Suppressor macrophage treated with lipopolysaccharide for 1 hour (primary cell): ENCODE measurements around the gene ZNF670.

Experiments
- DNase-seq, 3 donors: peaks; one replicate each; pipeline ENCODE4 v3.0.0-alpha.2; 2020 to 2022

Gene ZNF670

DNA sequence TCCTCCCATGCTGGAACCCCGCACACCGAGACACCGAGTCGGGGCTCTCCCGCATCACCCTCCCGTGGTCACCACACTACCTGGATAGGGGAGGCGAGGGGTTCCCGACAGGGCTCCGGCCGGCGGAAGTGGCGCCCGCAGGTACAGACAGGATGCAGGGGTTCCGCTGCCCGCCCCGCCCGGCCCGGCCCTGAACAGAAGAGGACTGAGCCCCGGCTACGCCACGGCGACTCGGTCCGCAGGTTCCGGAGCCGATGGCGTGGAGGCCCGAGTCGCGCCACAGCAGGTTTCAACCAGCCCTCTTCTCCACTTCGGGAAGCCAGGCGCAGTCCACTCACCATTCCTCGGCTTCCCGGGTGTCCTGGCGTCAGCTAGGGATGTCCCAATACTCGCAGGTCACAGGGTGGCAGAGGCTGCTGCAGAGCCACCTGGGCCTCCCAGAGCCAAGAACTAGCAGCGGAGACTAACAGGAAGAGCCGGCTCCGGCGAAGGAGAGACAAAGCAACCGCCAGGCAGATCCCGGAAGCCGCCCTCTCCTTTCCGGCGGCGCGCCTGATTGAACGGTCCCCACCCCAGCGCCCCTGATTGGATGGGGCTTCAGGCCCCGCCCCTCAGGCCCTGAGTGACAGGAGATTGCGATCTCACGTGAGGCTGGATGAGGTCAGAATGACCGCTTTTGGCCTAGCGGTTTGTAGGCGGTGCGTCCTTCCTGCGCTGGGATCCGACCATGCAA, 25.4 kb upstream of the ZNF670 start, which contains the start of gene ZNF669:
Gene ZNF669, minus strand, starts transcription at position 498 of the 733 bp plus-strand sequence. Its CDS starts 157 bp downstream, at position 341.
- peak; percentile 97 to 99 (median 98) for DNase-seq

DNA sequence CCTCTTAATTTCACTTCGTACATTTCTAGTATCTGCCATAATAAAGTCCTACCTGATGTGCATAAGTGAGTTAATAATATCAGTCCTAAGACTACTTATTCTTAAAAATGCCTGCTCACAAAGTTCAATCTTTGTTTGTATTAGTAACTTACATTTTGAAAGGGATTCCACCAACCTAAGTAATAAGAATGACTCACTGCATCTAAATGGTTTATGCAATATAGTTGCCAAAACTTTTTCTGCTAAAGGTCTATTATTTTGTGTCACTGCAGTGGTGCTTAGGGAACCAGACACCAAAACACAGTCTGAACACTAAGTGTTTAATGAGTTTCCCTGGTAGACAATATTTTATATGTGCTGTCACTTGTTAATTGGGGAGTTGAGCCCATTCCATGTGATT, 23.8 kb upstream of the ZNF670 start:
- DNase-seq = peak in 1 of 3 donors; percentile 16

DNA sequence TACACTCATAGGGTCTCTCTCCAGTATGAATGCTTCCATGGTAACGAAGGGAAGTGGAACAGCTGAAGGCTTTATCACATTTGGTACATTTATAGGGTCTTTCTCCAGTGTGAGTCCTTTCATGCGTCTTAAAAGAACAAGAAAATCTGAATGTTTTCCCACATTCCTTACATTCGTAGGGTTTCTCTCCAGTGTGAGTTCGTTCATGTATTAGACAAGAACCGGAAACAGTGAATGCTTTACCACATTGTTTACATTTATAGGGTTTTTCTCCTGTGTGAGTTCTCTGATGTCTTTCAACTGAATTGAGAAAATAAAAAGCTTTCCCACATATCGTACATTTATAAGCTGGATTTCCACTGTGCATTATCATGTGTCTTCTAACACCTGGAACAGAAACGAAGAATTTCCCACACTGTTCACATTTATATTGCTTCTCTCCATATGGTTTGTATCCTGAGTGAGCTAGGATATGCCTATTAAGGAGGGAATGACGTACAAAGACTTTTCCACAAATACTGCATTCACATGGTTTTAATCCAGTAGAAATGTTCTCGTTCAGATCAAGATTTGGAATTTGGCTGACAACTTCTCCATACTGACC, 22.2 kb upstream of the ZNF670 start:
- DNase-seq = no peak

DNA sequence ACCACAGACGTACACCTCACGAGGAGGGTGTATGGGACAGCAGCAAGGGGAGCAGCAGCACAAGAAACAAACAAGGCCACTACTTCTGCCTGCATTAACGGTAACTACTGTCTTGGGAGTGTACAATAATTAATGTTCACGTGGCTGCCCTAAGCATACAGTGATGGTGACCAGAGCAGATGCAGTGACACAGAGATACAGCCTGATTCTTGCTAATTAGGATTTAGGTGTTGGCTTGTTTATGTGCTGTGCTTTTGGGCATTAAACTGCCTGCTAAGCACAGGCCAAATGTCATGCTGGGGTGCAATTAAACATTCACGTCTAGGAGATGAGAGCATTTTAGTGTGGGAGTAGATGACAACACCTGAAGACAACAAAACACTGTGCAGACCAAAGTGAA, 18.3 kb upstream of the ZNF670 start:
- no peak for DNase-seq

DNA sequence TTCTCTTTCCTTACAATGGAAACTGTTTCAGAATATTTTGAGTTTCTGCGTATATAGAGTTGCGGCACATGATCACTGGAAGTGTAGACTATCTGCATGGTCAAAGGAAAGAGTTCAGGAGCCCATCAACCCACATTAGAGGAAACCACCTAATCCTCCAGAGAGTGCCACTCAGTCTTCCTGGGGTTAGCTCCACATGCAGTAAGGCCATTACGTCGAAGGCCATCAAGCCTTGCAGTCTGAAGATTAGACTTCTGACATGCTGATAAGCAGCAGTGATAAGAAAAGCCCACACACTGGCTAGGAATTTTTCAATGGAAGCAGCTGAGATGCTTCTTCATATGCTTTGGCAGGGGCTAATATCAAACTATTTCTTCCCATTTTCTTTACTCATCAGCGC, 17.9 kb upstream of the ZNF670 start:
- no peak for DNase-seq

DNA sequence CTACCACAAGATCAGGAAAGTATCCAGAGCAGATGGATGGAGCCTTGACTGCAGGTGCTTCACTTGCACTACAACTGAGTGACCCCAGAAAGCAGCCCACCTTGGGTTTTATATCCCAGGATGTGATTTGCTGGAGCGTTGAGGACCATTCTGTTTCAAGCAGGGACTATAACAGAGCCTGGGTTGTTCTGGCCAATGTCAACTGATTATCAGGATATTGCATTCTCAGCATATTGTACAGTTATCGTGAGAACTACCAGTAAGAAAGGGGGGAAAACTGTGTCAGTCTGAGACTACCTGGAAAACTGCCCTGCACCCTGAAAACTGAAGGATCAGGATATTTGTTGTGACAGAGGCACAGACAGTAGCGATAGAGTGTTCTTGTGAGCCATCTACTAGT, 17.5 kb upstream of the ZNF670 start:
- no peak for DNase-seq

DNA sequence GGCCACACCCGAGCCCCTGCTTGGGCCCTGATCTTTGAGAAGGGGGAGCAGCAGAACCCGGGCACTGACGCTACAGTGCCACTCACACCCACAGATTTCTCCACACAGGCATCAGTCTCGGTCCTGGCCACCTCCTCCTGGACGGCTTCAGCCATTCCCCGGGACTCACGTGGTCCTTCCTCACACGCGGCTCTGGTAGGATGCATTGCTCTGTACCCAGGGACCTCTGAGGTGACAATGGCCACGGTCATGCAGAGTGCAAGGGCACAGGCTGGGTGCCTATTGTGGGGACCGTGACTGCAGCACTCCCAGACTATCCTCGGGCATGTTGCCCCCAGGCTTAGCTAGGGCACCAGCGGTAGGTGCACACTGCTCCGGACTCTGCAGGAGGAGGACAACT, 11.8 kb upstream of the ZNF670 start:
- no peak for DNase-seq

DNA sequence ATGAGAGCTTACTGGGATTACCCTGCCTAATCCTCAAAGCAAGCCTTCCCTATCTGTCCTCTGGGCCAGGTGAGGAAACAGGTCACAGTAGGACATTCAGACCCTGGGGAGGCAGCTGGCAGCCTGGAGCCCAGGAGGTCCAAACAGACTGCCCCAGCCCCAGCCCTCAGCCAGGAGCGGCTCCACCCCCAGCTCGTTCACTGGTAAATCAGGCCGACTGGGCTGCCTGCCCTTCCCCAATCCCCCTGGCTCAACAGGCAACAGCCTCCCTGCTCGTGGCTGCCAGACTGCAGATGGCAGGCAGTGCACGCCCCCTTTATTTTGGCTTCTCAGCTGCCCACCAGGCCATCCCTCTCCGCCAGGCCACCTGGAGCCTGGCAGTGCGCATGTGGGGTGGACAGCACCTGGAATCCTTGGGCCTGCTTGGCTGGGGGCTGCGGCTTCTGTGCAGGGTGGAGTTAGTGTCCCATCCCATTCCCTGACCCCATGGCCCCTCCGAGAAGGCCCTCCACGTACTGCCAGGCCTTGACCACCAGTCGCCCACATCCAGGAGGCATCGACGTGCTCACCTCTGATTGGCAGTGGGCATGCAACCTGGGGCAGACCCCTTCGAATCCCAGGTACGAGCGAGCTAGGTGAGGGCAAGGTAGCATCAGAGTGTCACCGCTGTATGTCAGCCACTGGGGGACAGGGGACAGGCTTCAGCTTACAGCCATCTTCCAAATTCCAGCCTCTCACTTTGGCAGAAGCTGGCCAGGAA, 11.2 kb upstream of the ZNF670 start:
- no peak for DNase-seq

DNA sequence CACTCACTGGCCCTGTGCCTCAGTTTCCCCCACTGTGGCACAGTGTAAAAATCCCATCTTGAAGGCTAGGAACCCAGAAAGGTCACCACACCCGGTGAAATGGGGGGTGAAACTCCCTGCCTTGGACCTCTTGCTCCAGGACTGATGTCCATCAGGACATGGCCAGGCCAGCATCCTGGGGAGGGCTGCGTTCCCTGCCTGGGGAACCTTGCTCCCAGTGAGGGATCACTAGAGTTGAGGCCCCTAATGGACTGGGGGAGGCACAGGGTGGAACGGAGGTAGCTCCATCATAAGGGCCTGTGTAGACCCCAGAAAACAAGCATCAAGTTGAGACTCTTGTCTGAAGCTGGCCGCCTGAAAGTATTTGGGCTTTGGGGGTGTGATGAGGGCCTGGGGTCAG, 10.4 kb upstream of the ZNF670 start:
- DNase-seq = no peak

DNA sequence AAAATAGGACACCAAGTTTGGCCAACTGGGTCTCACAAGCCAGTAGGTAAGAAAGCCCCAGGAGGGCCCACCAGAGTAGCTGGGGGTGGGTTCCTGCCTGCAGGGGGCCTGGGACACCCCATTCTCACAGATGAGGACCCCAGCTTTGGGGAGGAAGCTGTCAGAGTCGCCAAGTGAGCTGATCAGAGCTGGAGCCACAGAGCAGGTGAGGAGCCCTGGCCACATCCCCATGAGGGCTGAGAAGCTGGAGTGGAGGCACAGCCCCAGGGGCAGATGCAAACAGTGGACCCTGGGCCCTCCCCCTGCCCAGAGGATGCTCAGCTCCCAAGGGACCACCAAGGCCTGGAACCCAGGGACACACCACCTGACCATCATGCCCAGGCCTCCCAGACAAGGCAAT, 8.6 kb upstream of the ZNF670 start:
- DNase-seq = no peak

DNA sequence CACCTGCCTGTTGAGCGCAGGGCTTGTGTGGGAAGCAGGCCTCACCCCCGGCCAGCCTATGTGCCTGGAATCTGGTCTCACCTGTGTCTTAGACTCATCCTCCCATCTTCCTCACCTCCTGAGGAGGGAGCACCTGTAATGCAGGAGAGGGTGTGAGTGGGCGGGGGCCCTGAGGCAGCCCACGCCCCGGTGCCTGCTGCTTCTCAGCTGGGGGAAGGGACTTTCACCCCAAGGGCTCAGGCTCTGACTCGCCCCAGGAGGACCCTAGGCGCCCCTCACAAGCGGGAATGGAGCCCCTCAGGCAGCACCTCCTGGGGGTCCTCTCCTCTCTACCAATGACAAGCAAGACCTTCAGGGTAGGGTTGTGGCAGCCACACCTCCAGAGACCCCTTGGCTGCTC, 6.7 kb upstream of the ZNF670 start:
- DNase-seq = no peak

DNA sequence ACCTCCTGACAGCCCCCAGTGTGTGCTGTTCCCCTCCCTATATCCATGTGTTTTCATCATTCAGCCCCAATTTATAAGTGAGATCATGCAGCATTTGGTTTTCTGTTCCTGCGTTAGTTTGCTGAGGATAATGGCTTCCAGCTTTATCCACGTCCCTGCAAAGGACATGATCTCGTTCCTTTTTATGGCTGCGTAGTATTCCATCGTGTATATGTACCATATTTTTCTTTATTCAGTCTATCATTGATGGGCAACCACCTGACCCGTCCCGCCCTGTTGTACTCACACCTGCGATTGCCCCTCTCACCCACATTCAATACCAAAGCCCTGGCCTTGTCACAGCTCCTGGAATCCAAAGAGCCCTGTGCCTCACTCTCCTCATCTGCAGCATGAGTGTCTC, 6.2 kb upstream of the ZNF670 start:
- DNase-seq = no peak

DNA sequence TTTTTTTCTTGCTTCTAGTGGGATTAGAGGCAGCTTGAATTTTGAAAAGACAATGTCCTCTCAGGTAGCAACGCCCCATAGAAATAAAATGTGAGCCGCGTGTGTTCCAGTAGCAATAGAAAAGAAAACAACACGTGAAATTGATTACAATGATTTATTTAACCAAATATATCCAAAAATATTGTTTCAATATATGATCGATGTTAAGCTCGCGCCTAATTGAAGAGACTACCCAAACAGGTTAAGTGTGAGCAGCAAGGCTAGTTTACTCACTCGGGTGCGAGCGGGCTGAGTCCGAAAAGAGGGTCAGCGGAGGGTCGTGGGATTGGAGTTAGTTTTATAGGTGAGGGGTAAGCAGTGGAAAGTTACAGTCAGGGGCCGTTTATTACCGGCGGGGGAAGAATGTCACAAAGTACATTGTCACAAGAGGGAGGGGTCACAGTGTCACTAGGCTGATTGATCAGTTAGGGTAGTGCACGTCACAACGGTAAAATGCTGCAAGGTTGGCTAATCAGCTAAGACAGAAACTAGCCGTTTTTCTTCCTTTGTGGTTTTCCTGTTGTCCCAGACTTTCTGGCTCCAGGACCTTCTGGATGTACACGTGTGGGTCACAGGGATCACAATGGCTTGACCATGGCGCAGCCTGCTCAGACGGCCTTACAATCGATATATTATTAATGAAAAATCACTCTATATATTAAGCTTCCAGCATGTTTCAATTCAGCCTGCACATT, 697 bp upstream of the ZNF670 start:
- DNase-seq = peak in 1 of 3 donors; percentile 21

DNA sequence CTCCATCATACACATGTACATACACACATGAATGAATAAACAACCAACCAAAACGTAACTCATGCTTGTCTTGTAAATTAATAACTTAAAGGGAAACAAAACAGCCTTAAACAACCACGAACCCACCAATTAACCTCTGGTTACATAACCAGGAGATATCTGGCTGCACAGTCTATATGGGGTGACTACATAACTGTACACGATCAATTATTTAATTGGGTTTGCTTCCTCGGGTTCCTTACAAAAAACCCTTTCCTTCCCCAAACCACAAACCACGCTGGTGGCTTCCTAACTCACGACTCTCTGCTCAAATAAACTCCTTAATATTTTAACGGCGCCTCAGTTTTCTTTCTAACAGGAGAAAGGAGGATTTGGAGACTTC, 744 bp downstream of the ZNF670 start:
- DNase-seq = peak in 2 of 3 donors; percentile 30 to 31

DNA sequence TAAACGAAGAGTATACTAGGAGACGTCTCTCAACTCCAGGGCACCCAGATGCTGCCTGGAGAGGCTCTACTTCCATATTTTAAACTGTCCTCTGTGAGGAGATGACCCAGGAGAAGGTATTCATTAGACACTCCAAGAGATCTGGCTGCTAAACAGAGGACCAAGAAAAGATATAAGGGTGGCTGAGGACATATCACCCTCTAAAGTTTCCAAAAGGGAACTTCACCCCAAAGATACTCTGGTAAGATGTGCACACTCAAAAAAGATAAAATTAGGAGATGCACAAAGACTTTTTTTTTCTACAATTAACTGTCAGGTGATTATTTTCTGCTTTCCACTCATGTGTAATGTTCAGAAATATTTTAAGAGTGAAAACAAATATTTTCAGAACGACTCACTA, 1.4 kb downstream of the ZNF670 start:
- DNase-seq = peak in 1 of 3 donors; percentile 18

DNA sequence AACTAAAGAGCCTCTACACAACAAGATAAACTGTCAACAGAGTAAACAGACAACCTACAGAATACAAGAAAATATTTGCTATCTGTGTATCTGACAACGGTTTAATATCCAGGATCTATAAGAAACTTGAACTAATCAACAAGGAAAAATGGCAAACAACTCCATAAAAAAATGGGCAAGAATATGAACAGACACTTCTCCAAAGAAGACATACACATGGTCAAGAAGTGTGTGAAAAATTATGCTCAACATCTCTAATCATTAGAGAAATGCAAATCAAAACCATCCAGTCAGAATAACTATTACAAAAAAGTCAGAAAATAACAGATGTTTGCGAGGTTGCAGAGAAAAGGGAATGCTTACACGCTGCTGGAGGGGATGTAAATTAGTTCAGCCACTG, 8.0 kb downstream of the ZNF670 start:
- DNase-seq = no peak

DNA sequence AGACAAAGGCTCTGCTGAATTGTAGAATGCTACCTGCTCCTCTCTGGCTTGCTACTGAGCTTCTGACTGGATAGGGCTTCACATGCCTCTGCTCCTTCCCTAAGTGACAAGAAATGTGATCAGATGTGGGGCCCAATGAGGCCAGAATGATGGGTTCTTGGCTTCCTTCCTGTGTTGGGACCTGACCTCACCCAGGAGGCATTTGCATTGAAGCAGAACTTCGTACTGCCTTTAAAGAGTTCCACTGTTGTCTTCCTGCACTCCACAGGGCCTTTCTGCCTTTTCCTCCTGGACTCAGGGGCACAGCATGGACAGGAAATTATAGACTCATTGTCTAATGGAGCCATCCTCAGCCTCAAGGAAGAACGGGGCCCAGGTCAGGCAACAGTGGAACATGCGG, 14.3 kb downstream of the ZNF670 start:
- no peak for DNase-seq

DNA sequence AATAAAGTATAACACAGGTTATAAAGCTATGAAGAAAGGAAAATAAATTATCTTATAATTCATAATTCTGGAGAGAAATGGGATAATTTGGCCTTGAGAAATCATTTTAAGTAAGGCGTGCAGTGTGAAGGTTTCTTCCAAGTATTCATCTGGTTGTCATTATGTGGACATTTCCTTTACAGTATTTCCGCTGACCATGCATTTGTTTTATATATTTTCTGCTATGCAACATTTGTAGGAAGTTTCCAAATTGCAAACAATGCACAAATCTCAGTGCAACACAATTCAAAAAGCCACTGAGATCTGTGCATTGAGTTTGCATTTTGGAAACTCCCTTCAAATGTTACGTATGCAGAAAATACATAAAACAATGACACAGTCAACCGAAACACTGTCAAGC, 17.8 kb downstream of the ZNF670 start:
- DNase-seq = no peak

DNA sequence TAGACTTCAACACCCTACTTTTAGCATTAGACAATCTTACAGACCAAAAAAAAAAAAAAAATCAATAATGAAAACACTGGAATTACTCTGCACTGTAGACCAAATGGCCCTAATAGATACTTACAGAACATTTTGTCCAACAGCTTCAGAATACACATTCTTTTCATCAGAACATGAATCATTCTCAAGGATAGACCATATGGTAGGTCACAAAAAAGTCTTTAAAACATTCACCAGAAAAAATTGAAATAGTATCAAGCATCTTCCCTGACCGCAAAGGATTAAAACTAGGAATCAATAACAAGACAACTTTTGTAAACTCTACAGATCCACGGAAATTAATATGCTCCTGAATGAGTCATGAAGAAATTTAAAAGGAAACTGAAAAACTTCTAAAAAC, 22.5 kb downstream of the ZNF670 start:
- no peak for DNase-seq

DNA sequence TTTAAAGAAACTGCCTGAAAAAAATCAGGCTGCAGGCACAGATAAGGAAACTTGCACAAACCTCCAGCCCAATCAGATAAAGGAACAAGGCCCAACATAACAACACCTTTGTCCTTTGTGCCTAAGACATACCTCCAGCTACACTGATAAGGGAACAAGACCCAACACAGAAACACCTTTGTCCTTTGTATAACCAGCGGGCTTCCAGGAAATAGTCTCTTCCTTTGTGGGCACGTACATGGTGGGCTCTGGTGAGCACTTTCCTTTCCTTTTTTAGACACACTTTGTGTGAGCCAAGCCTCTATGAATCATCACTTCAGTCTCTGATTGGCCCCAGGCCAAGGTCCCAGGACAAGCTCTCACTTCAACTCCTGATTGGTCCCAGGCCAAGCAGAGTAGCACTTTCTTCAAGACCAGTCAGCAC, 23.6 kb downstream of the ZNF670 start:
- DNase-seq = no peak

DNA sequence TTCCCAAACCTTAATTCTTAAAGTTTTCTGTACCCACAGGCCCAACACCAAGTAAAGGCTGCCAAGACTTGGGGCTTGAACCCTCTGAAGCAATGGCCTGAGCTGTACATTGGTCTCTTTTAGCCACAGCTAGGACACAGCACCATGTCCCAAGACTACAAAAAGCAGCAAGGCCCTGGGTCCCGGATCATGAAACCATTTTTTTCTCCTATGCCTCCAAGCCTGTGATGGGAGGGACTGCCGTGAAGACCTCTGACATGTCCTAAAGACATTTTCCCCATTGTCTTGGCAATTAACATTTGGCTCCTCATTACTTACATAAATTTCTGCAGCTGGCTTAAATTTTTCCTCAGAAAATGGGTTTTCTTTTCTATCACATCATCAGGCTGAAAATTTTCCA, 30.9 kb downstream of the ZNF670 start:
- DNase-seq = no peak

DNA sequence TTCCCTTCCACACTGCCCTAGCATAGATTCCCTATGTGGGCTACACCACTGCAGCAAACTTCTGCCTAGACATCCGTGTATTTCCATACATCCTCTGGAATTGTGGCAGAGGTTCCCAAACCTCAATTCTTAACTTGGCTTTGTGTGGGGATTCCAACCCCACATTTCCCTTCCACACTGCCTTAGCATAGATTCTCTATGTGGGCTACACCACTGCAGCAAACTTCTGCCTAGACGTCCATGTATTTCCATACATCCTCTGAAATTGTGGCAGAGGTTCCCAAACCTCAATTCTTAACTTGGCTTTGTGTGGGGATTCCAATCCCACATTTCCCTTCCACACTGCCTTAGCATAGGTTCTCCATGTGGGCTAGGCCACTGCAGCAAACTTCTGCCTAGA, 31.4 kb downstream of the ZNF670 start:
- DNase-seq = no peak

DNA sequence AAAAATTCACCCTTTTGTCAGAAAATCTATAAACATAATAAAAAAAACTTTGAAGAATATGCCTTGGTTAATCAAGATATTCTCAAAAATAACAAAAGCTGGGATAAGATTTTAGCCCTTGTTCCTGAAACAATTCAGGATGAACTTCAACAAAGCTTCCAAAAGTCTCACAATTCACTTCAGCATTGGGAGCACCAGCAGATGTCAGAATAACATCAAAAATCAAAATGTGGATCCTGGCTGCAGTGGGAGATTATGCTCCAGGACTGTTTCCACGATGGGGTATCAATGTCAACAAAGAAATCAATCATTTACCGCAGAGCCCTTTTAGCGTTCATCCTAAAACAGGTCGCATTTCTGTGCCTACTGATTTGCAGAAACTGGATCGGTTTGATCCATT, 35.2 kb downstream of the ZNF670 start:
- DNase-seq = peak in 1 of 3 donors; percentile 11
